Measurements from ENCODE around the gene HLA-DRB5. TPM values are rescaled to one million over a fixed set of nuclear protein-coding genes. Genes with fewer than 3 reads are reported as not detected.

The HLA-DRB5 gene
- total RNA-seq, 2 donors from 2014 or later, result 1.7 to 28.4 TPM

- Histone ChIP-seq H3K4me1 (no peaks in the 10 kb centered on the region), H3K4me3 (no peak overlapping the region), H3K27ac (no peak overlapping the region), H3K27me3 (no peaks in the 10 kb centered on the region), H3K36me3 (no peaks in the 10 kb centered on the region), H3K9me3 (no peaks in the 10 kb centered on the region)
- no peak for TF ChIP-seq CTCF (IDR thresholded peaks at IDR 0.05)
- no peak for DNase-seq (ENCODE audit: low spot score)
Observed at GRCh38 chr6:32566957-32567356, 36.9 kb upstream of the HLA-DRB5 start.

GRCh38 chr6:32565511-32565910, 35.4 kb upstream of the HLA-DRB5 start:
- no peaks in the 10 kb centered on the region for H3K27me3 ChIP-seq
- no peaks in the 10 kb centered on the region for H3K9me3 ChIP-seq
- H3K4me1 ChIP-seq, result no peaks in the 10 kb centered on the region
- H3K4me3 ChIP-seq, result no peak overlapping the region
- DNase-seq (ENCODE audit: low spot score), result no peak
- no peak for TF ChIP-seq CTCF (IDR thresholded peaks at IDR 0.05)
- no peaks in the 10 kb centered on the region for H3K36me3 ChIP-seq
- no peak overlapping the region for H3K27ac ChIP-seq

- H3K27ac ChIP-seq, result no peak overlapping the region
- DNase-seq (ENCODE audit: low spot score), result no peak
- H3K9me3 ChIP-seq, result no peaks in the 10 kb centered on the region
- H3K36me3 ChIP-seq, result no peaks in the 10 kb centered on the region
- no peak for TF ChIP-seq CTCF (IDR thresholded peaks at IDR 0.05)
- no peaks in the 10 kb centered on the region for H3K4me1 ChIP-seq
- no peak overlapping the region for H3K4me3 ChIP-seq
- no peaks in the 10 kb centered on the region for H3K27me3 ChIP-seq
Observed at GRCh38 chr6:32562940-32563339, 32.9 kb upstream of the HLA-DRB5 start.

- no peak for DNase-seq (ENCODE audit: low spot score)
- Histone ChIP-seq H3K27me3 (no peaks in the 10 kb centered on the region), H3K27ac (no peak overlapping the region), H3K36me3 (no peaks in the 10 kb centered on the region), H3K4me3 (no peak overlapping the region), H3K4me1 (no peaks in the 10 kb centered on the region), H3K9me3 (no peaks in the 10 kb centered on the region)
- TF ChIP-seq CTCF (IDR thresholded peaks at IDR 0.05), result no peak
Observed at GRCh38 chr6:32559747-32560146, 29.7 kb upstream of the HLA-DRB5 start.

- Histone ChIP-seq H3K36me3 (no peaks in the 10 kb centered on the region), H3K27me3 (no peaks in the 10 kb centered on the region), H3K9me3 (no peaks in the 10 kb centered on the region), H3K4me3 (no peak overlapping the region), H3K27ac (no peak overlapping the region), H3K4me1 (no peaks in the 10 kb centered on the region)
- DNase-seq (ENCODE audit: low spot score), result no peak
- TF ChIP-seq CTCF (IDR thresholded peaks at IDR 0.05), result no peak
Observed at GRCh38 chr6:32558426-32559057, 28.5 kb upstream of the HLA-DRB5 start.
